H1 (cell line): Measurements from ENCODE around the gene DCDC2. TPM values are rescaled to one million over a fixed set of nuclear protein-coding genes. Genes with fewer than 3 reads are reported as not detected.

ENCODE experiments used
- CEBPB ChIP-seq: IDR thresholded peaks from 2 replicates; pipeline ENCODE4 v1.6.1; 2012; ENCODE audit warnings: low read depth, low read length
- HDAC6 ChIP-seq: IDR thresholded peaks from one replicate; pipeline ENCODE4 v1.7.1; 2012; ENCODE audit warnings: low read depth, mild to moderate bottlenecking, inconsistent platforms, low read length, moderate library complexity
- RFX5 ChIP-seq: IDR thresholded peaks from 2 replicates; pipeline ENCODE4 v1.6.1; 2011; ENCODE audit warnings: low read depth, low read length, improper control_type of control experiment, borderline replicate concordance
- RXRA ChIP-seq: IDR thresholded peaks from 2 replicates; pipeline ENCODE4 v1.6.1; 2011; ENCODE audit warnings: low read depth, mild to moderate bottlenecking, low read length, moderate library complexity; ENCODE audit not compliant: insufficient read depth
- SRF ChIP-seq: IDR thresholded peaks from 2 replicates; pipeline ENCODE4 v1.6.1; 2011; ENCODE audit warnings: mild to moderate bottlenecking, low read depth, low read length, moderate library complexity
- TCF12 ChIP-seq: IDR thresholded peaks from 2 replicates; pipeline ENCODE4 v1.6.1; 2011; ENCODE audit warnings: low read depth, mild to moderate bottlenecking, low read length
- polyA plus RNA-seq, 7 experiments: library from polyadenylated mRNA; depleted of rRNA in 3 of 7; stranded (reverse) in 5 of 7; unstranded in 2 of 7; fragments of >200 nt in 5 of 7; fragments of 200-250 nt in 2 of 7; gene quantifications; 1 replicate in 5 of 7; 2 replicates in 1 of 7; 4 replicates in 1 of 7; pipeline versions ENCODE4 v1.2.1 to v1.2.3, GENCODE V29; 2011 to 2013; ENCODE audit warnings: missing spikeins in 2 of 7, mixed read lengths in 2 of 7
- total RNA-seq: library from RNA; stranded (reverse); fragmentation: NEBNext Ultra II Directional; extraction: Animal tissue kit (Norgen Biotek cat#: 25700); gene quantifications from 2 replicates; pipeline ENCODE4 v1.2.1, GENCODE V29; 2021

DCDC2 gene
- total and polyA plus RNA-seq, 2 of the 8 experiments (the other 6 are each of a cell fraction or from before 2014, with no cell fraction given): 0.03 to 0.15 TPM

GRCh38 chr6:24149836-24150235 lies 208.0 kb downstream of the DCDC2 start (continued):
- no peak for TF ChIP-seq RFX5
- no peak for TF ChIP-seq CEBPB
- no peak for TF ChIP-seq TCF12
- no peak for TF ChIP-seq HDAC6
- TF ChIP-seq RXRA: no peak
- no peak for TF ChIP-seq SRF
- TF ChIP-seq, all 59 proteins: peak for 0
